GM12878 (cell line): ENCODE results near the gene ANGEL1. TPM values are rescaled to one million over a fixed set of nuclear protein-coding genes. Genes with fewer than 3 reads are reported as not detected.
A peak's percentile ranks its signal among the peaks of the same experiment; 100 is the strongest.

Experiments
- ATAC-seq: fragments of 200-7000 bp; cut with Tn5 transposase; 3 replicates; pipeline ENCODE4 v1.9.1; 2020; ENCODE audit warnings: mild to moderate bottlenecking, moderate library complexity
- BruUV-seq: library from RNA; stranded (reverse); fragments of 400-500 nt; replicated peaks from 2 replicates; lab custom pipeline; 2021; lab: Mats Ljungman, UMichigan
- CTCF ChIA-PET: fragments of 300-600 bp; sonication (Branson Sonifier 250); formaldehyde crosslinking; extraction: SDS; loops from one replicate; lab custom pipeline; 2021; ENCODE audit warnings: inconsistent platforms; lab: Yijun Ruan, JAX
- POLR2A ChIA-PET: fragments of 350-600 bp; formaldehyde crosslinking; extraction: SDS; loops from one replicate; lab custom pipeline; 2021; ENCODE audit warnings: inconsistent platforms; lab: Charles Lee
- RAD21 ChIA-PET: fragments of 300-600 bp; sonication (Branson Sonifier 250); formaldehyde crosslinking; loops from one replicate; lab custom pipeline; 2023; ENCODE audit warnings: antibody characterized with exemption; ENCODE audit not compliant: unreplicated experiment; lab: Charles Lee
- SMC1A ChIA-PET: fragments of 300-600 bp; sonication (Branson Sonifier 250); formaldehyde crosslinking; loops from one replicate; lab custom pipeline; 2023; ENCODE audit not compliant: unreplicated experiment, uncharacterized antibody; lab: Charles Lee
- DNase-seq: peaks from one replicate; pipeline ENCODE4 v3.0.0-alpha.2; 2011; ENCODE audit warnings: low read depth, low spot score
- FAIRE-seq: peaks from 3 replicates; lab custom pipeline; 2011; peaks lifted over from hg19 to GRCh38; lab: Jason Lieb, UNC
- H2AFZ ChIP-seq: 2 replicates; pipeline ENCODE4 v1.6.0; 2011; ENCODE audit warnings: low read depth, low read length, control low read depth; ENCODE audit not compliant: control insufficient read depth
- H3K27ac ChIP-seq: 2 replicates; pipeline ENCODE4 v1.5.1; 2011; ENCODE audit warnings: control low read depth; ENCODE audit not compliant: control insufficient read depth, insufficient read depth
- H3K27me3 ChIP-seq, 2 experiments: replicated peaks in 1 of 2; 2 replicates each; pipeline versions ENCODE4 v1.6.0 to v1.6.1; 2011; ENCODE audit warnings: low read length in 1 of 2; ENCODE audit not compliant: control insufficient read depth in 2 of 2, insufficient read depth in 2 of 2
- H3K36me3 ChIP-seq, 2 experiments: 2 replicates each; pipeline ENCODE4 v1.5.1; 2011; ENCODE audit warnings: low read length in 1 of 2; ENCODE audit not compliant: control insufficient read depth in 2 of 2, insufficient read depth in 2 of 2
- H3K4me1 ChIP-seq: 2 replicates; pipeline ENCODE4 v1.6.1; 2011; ENCODE audit warnings: mild to moderate bottlenecking, low read length, moderate library complexity, mixed read lengths; ENCODE audit not compliant: control insufficient read depth, insufficient read depth
- H3K4me2 ChIP-seq: 2 replicates; pipeline ENCODE4 v1.6.0; 2011; ENCODE audit warnings: control low read depth; ENCODE audit not compliant: control insufficient read depth, insufficient read depth
- H3K4me3 ChIP-seq: fragments of 200-600 bp; sonication (generic); 2 replicates; pipeline ENCODE4 v1.5.1; 2016
- H3K79me2 ChIP-seq: 2 replicates; pipeline ENCODE4 v1.6.0; 2011; ENCODE audit warnings: low read length; ENCODE audit not compliant: control insufficient read depth, insufficient read depth
- H3K9ac ChIP-seq: 2 replicates; pipeline ENCODE4 v1.8.0; 2011; ENCODE audit warnings: low read length, control low read depth, mixed read lengths; ENCODE audit not compliant: control insufficient read depth, insufficient read depth
- H3K9me3 ChIP-seq: replicated peaks from 3 replicates; pipeline ENCODE4 v1.5.1; 2011; ENCODE audit warnings: mild to moderate bottlenecking, low read length; ENCODE audit not compliant: control insufficient read depth, insufficient read depth
- H4K20me1 ChIP-seq: 2 replicates; pipeline ENCODE4 v1.6.0; 2011; ENCODE audit not compliant: control insufficient read depth, insufficient read depth
- CBFB ChIP-seq: IDR thresholded peaks from 2 replicates; pipeline ENCODE4 v1.6.1; 2016; ENCODE audit warnings: antibody characterized with exemption, low read depth
- NR2C2 ChIP-seq: IDR thresholded peaks from 2 replicates; pipeline ENCODE4 v1.6.1; 2011; ENCODE audit warnings: borderline replicate concordance, low read depth; ENCODE audit not compliant: control insufficient read depth, insufficient read length
- POLR2A ChIP-seq: IDR thresholded peaks from 2 replicates; pipeline ENCODE4 v1.6.1; 2011; ENCODE audit warnings: low read depth, mild to moderate bottlenecking, low read length
- STAT1 ChIP-seq: fragments of 450-650 bp; conservative IDR thresholded peaks from 2 replicates; pipeline ENCODE4 v1.6.1; 2014; ENCODE audit warnings: antibody characterized with exemption, mild to moderate bottlenecking
- WGBS: methylation state at CpG from one replicate; pipeline ENCODE4 v1.1.6; 2016; ENCODE audit warnings: low lambda C conversion rate; ENCODE audit not compliant: insufficient replicate concordance, insufficient coverage; ENCODE audit errors: missing lambda C conversion rate; 5-methylcytosine and 5-hydroxymethylcytosine counted together
- in situ Hi-C: fragments of 300-500 bp; cut with MboI; formaldehyde crosslinking; loops from 9 replicates; pipeline ENCODE4 v1.14.3; 2018; ENCODE audit warnings: mixed read lengths
- intact Hi-C: fragments of 100-400 bp; cut with micrococcal nuclease; formaldehyde crosslinking; loops from one replicate; pipeline ENCODE4 v1.14.2; 2022; ENCODE audit not compliant: unreplicated experiment
- polyA plus RNA-seq, 11 experiments: library from polyadenylated mRNA; depleted of rRNA in 4 of 11; unstranded in 6 of 11; stranded (reverse) in 5 of 11; fragments of >200 nt; fragmentation: Nextera tagmentation in 4 of 11; fragmentation: Illumina TruSeq in 1 of 11; extraction: Ambion mirVana in 4 of 11; extraction: Trizol in 1 of 11; gene quantifications; 1 replicate in 1 of 11; 2 replicates in 10 of 11; pipeline versions ENCODE4 v1.2.1 to v1.2.3, GENCODE V29; 2011 to 2016; ENCODE audit warnings: inconsistent platforms in 2 of 11, missing spikeins in 2 of 11, low read depth in 1 of 11
- total RNA-seq, 4 experiments: library from RNA; depleted of rRNA in 3 of 4; stranded (reverse); fragments of >200 nt in 3 of 4; fragmentation: Illumina TruSeq in 1 of 4; extraction: Trizol in 1 of 4; gene quantifications; 2 replicates each; pipeline versions ENCODE4 v1.2.1 to v1.2.3, GENCODE V29; 2013 to 2021
- TF ChIP-seq, protein P1 (sequence below), 3 experiments: IDR thresholded peaks in 2 of 3; conservative IDR thresholded peaks in 1 of 3; 2 replicates each; pipeline ENCODE4 v1.5.1; 2011; ENCODE audit warnings: low read depth in 3 of 3, low read length in 3 of 3, mild to moderate bottlenecking in 3 of 3, control low read depth in 2 of 3, moderate library complexity in 2 of 3, inconsistent platforms in 1 of 3, mixed read lengths in 1 of 3; ENCODE audit not compliant: control insufficient read depth in 2 of 3, insufficient read depth in 1 of 3; ENCODE audit errors: extremely low read depth in 1 of 3

The ANGEL1 gene
- total and polyA plus RNA-seq, 10 of the 15 experiments (the other 5 are each of a cell fraction or from before 2014, with no cell fraction given) = 1.7 to 29.7 (median 12.3) TPM

GRCh38 chr14:76777721-76778120, 35.0 kb downstream of the ANGEL1 start:
- ChIA-PET POLR2A (no interaction called here), RAD21 (no interaction called here), CTCF (interaction anchor here (1.0 to 1.4 kb wide), 2 partner anchors 66 to 68 kb away, joined by 4 to 5 read pairs; no protein-coding TSS in a partner anchor), SMC1A (interaction anchor here (0.9 kb wide), 1 partner anchor 71 kb away, joined by 3 read pairs; no protein-coding TSS in a partner anchor)
- no peak overlapping the region for H3K9ac ChIP-seq
- no peak overlapping the region for H2AFZ ChIP-seq
- in situ Hi-C loops (no loop called here), intact Hi-C loops (no loop called here)
- ATAC-seq (no peak), FAIRE-seq (no peak), DNase-seq (no peak)
- peaks cover 0 to 2% of the 10 kb centered on the region in 2 experiments; a peak in 2 of 4 replicates for H3K36me3 ChIP-seq
- H3K27me3 ChIP-seq = no peaks in the 10 kb centered on the region
- H3K4me1 ChIP-seq = peaks cover 11% of the 10 kb centered on the region
- BruUV-seq = no TSS peak
- TF ChIP-seq STAT1 (no peak), NR2C2 (no peak)
- no peaks in the 10 kb centered on the region; the same call in 1 of the 2 replicates for H4K20me1 ChIP-seq
- no peaks in the 10 kb centered on the region for H3K9me3 ChIP-seq
- H3K4me3 ChIP-seq = no peak overlapping the region
- H3K79me2 ChIP-seq = no peaks in the 10 kb centered on the region
- H3K27ac ChIP-seq = no peak overlapping the region
- no peak overlapping the region for H3K4me2 ChIP-seq
- WGBS = 78% methylated on average over 9 of the region's 9 CpGs

GRCh38 chr14:76776428-76777251, 36.0 kb downstream of the ANGEL1 start:
- H2AFZ ChIP-seq = no peak overlapping the region
- intact Hi-C loops = no loop called here
- no peak for DNase-seq
- no peak overlapping the region for H3K27ac ChIP-seq
- TF ChIP-seq, protein P1, sequence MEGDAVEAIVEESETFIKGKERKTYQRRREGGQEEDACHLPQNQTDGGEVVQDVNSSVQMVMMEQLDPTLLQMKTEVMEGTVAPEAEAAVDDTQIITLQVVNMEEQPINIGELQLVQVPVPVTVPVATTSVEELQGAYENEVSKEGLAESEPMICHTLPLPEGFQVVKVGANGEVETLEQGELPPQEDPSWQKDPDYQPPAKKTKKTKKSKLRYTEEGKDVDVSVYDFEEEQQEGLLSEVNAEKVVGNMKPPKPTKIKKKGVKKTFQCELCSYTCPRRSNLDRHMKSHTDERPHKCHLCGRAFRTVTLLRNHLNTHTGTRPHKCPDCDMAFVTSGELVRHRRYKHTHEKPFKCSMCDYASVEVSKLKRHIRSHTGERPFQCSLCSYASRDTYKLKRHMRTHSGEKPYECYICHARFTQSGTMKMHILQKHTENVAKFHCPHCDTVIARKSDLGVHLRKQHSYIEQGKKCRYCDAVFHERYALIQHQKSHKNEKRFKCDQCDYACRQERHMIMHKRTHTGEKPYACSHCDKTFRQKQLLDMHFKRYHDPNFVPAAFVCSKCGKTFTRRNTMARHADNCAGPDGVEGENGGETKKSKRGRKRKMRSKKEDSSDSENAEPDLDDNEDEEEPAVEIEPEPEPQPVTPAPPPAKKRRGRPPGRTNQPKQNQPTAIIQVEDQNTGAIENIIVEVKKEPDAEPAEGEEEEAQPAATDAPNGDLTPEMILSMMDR (IDR thresholded peaks at IDR 0.05 in 2 of 3, conservative IDR thresholded peaks at IDR 0.05 in 1 of 3; ENCODE audit: control insufficient read depth in 2 of 3, extremely low read depth in 1 of 3, insufficient read depth in 1 of 3, low read depth in 3 of 3, low read length in 3 of 3) = 0 out of 6 replicates have a peak, but pooled peaks of 1 of the 3 experiments have one; percentile 4
- TF ChIP-seq CBFB (no peak), POLR2A (peak; percentile 21; the same call in 1 of the 2 replicates)
- ChIA-PET POLR2A (no interaction called here), SMC1A (interaction anchor here (0.9 kb wide), 1 partner anchor 70 kb away, joined by 3 read pairs; no protein-coding TSS in a partner anchor), RAD21 (no interaction called here), CTCF (interaction anchor here (0.7 to 1.4 kb wide), 5 partner anchors 8 to 375 kb away, joined by 3 to 5 read pairs (median 4); no protein-coding TSS in a partner anchor)
- in situ Hi-C loops = no loop called here
- H3K4me2 ChIP-seq = no peak overlapping the region
- H3K4me3 ChIP-seq = no peak overlapping the region
- WGBS = 67% methylated on average over 7 of the region's 10 CpGs
- no peaks in the 10 kb centered on the region for H3K9me3 ChIP-seq
- H3K27me3 ChIP-seq = no peaks in the 10 kb centered on the region
- no TSS peak for BruUV-seq
- H4K20me1 ChIP-seq = no peaks in the 10 kb centered on the region; the same call in 1 of the 2 replicates
- no peaks in the 10 kb centered on the region; a peak in 1 of 4 replicates for H3K36me3 ChIP-seq
- H3K4me1 ChIP-seq = no peaks in the 10 kb centered on the region; the same call in 1 of the 2 replicates
- H3K79me2 ChIP-seq = no peaks in the 10 kb centered on the region
- FAIRE-seq = no peak
- peak; percentile 46 for ATAC-seq
- no peak overlapping the region for H3K9ac ChIP-seq
